Gastroesophageal sphincter (tissue), 4 donors: ENCODE measurements around the gene IPCEF1. TPM values are rescaled to one million over a fixed set of nuclear protein-coding genes. Genes with fewer than 3 reads are reported as not detected.

Experiments
- ATAC-seq: fragments of 150-250 bp; one replicate; pipeline ENCODE4 v1.9.1; 2016; ENCODE audit warnings: mild to moderate bottlenecking, moderate library complexity
- H3K27ac ChIP-seq, 4 donors: fragments of 200-600 bp; sonication (generic) in 3 of 4; 1 replicate in 3 of 4; 2 replicates in 1 of 4; pipeline ENCODE4 v1.5.1; 2016 to 2019
- H3K27me3 ChIP-seq: fragments of 200-600 bp; sonication (generic); one replicate; pipeline ENCODE4 v1.5.1; 2019
- H3K36me3 ChIP-seq, 2 donors: fragments of 200-600 bp; sonication (generic); one replicate each; pipeline ENCODE4 v1.5.1; 2019; ENCODE audit warnings: control low read depth in 1 of 2
- H3K4me1 ChIP-seq, 3 donors: fragments of 200-600 bp; sonication (generic); 1 replicate in 2 of 3; 2 replicates in 1 of 3; pipeline ENCODE4 v1.5.1; 2016 to 2019; ENCODE audit warnings: control low read depth in 2 of 3
- H3K4me3 ChIP-seq, 2 donors: fragments of 200-600 bp; sonication (generic); one replicate each; pipeline ENCODE4 v1.5.1; 2019; ENCODE audit warnings: mild to moderate bottlenecking in 1 of 2, moderate library complexity in 1 of 2
- H3K9me3 ChIP-seq, 3 donors: fragments of 200-600 bp; sonication (generic); one replicate each; pipeline ENCODE4 v1.5.1; 2017 to 2019; ENCODE audit warnings: control low read depth in 2 of 3
- CTCF ChIP-seq, 4 experiments: fragments of 200-600 bp in 2 of 4; fragments of 450-650 bp in 2 of 4; sonication (generic) in 1 of 4; IDR thresholded peaks; one replicate each; pipeline ENCODE4 v1.5.1; 2017 to 2019; ENCODE audit warnings: antibody characterized with exemption in 4 of 4, mild to moderate bottlenecking in 2 of 4, moderate library complexity in 2 of 4
- EP300 ChIP-seq: sonication (generic); formaldehyde crosslinking; IDR thresholded peaks from one replicate; pipeline ENCODE4 v1.6.1; 2017; ENCODE audit warnings: antibody characterized with exemption, mild to moderate bottlenecking
- POLR2A ChIP-seq, 2 donors: fragments of 450-650 bp; IDR thresholded peaks; one replicate each; pipeline ENCODE4 v1.6.1; 2017; ENCODE audit warnings: antibody characterized with exemption in 2 of 2, mild to moderate bottlenecking in 2 of 2, moderate library complexity in 1 of 2
- POLR2AphosphoS5 ChIP-seq: sonication (generic); formaldehyde crosslinking; IDR thresholded peaks from one replicate; pipeline ENCODE4 v1.6.1; 2017; ENCODE audit warnings: antibody characterized with exemption
- WGBS, 2 donors: methylation state at CpG; one replicate each; pipeline ENCODE4 v1.1.5; 2018; ENCODE audit warnings: low coverage in 1 of 2; 5-methylcytosine and 5-hydroxymethylcytosine counted together
- total RNA-seq, 4 donors: library from RNA; depleted of rRNA; stranded (reverse); fragments of >200 nt; gene quantifications; one replicate each; pipeline ENCODE4 v1.1.0, GENCODE V29; 2016

IPCEF1 gene
- total RNA-seq, 4 donors from 2014 or later: 0.27 to 7.3 (median 1.2) TPM

GRCh38 chr6:154134471-154135147, 222.0 kb downstream of the IPCEF1 start:
- no peaks in the 10 kb centered on the region for H3K36me3 ChIP-seq
- H3K9me3 ChIP-seq: no peaks in the 10 kb centered on the region
- H3K27ac ChIP-seq: no peak overlapping the region
- WGBS, 2 donors: 78 to 92% methylated on average over 6 to 7 of the region's 8 CpGs
- H3K4me3 ChIP-seq: no peak overlapping the region
- no peak for TF ChIP-seq POLR2AphosphoS5
- TF ChIP-seq CTCF (IDR thresholded peaks at IDR 0.05): no peak
- TF ChIP-seq EP300: no peak
- TF ChIP-seq POLR2A (IDR thresholded peaks at IDR 0.05): no peak
- H3K27me3 ChIP-seq: no peaks in the 10 kb centered on the region
- no peaks in the 10 kb centered on the region for H3K4me1 ChIP-seq
- no peak for ATAC-seq

GRCh38 chr6:154127657-154128056, 228.9 kb downstream of the IPCEF1 start:
- 43 to 61% methylated on average over 2 of the region's 2 CpGs for WGBS, 2 donors
- Histone ChIP-seq H3K36me3 (no peaks in the 10 kb centered on the region), H3K4me1 (no peaks in the 10 kb centered on the region), H3K9me3 (no peaks in the 10 kb centered on the region), H3K27me3 (no peaks in the 10 kb centered on the region), H3K4me3 (no peak overlapping the region), H3K27ac (no peak overlapping the region)
- no peak for TF ChIP-seq POLR2A (IDR thresholded peaks at IDR 0.05)
- TF ChIP-seq CTCF (IDR thresholded peaks at IDR 0.05): no peak
- TF ChIP-seq POLR2AphosphoS5: no peak
- TF ChIP-seq EP300: no peak
- ATAC-seq: no peak

DNA sequence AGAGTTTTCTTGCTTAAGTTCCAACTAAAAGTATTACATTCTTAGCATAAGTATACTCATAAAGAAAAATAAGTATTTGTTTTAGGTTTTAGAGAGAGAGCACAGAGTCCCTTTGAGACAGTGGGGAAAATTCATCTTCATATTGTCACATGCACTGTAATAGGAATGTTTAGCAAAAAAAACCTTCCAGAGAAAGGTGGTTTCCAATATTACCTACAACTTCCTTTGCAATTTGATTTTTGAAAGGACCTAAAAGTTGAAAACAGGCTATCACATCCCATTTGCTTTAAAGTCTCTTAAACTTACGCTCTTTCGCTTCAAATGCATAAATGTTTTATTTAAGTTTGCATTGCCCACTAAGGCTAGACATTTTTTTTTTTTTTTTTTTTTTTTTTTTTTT, 231.2 kb downstream of the IPCEF1 start:
- ATAC-seq: no peak
- H3K9me3 ChIP-seq: no peaks in the 10 kb centered on the region
- WGBS, 2 donors: 62% methylated on average over 2 of the region's 2 CpGs; no CpG with 5 or more reads in 1 of the 2 donors
- no peak overlapping the region for H3K4me3 ChIP-seq
- no peaks in the 10 kb centered on the region for H3K27me3 ChIP-seq
- H3K4me1 ChIP-seq: no peaks in the 10 kb centered on the region
- no peaks in the 10 kb centered on the region for H3K36me3 ChIP-seq
- H3K27ac ChIP-seq: no peak overlapping the region
- TF ChIP-seq EP300 (no peak), CTCF (IDR thresholded peaks at IDR 0.05) (no peak)

DNA sequence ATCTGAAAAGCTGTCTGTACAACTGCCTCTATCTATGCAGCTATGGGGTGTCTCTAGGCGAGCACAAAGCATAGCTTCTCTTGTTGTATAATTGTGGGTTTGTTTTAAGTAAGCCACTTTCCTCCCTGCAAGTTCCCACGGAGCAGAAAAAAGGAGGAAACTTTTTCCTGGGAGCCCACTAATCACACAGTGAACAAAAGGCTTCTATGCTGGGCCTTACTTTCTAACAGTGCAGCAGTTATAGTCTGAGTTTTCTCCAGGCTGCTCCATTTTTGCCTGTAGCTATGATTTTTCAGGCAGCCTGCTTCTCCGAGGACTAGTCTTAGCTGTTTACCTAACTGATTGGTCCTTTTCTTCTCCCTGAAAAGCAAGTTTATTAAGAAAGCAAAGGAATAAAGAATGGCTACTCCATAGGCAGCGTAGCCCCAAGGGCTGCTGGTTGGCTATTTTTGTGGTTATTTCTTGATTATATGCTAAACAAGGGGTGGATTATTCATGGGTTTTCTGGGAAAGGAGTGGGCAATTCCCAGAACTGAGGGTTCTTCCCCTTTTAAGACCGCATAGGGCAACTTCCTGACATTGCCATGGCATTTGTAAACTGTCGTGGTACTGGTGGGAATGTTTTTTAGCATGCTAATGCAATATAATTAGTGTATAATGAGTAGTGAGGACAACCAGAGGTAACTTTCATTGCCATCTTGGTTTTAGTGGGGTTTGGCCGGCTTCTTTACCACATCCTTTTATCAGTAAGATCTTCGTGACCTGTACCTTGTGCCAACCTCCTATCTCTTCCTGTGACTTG, 233.2 kb downstream of the IPCEF1 start:
- Histone ChIP-seq H3K36me3 (no peaks in the 10 kb centered on the region), H3K27me3 (no peaks in the 10 kb centered on the region), H3K27ac (no peak overlapping the region), H3K9me3 (no peaks in the 10 kb centered on the region), H3K4me1 (no peaks in the 10 kb centered on the region), H3K4me3 (no peak overlapping the region)
- ATAC-seq: no peak
- 64 to 80% methylated on average over 5 to 8 of the region's 8 CpGs for WGBS, 2 donors
- TF ChIP-seq POLR2AphosphoS5 (no peak), EP300 (no peak), POLR2A (IDR thresholded peaks at IDR 0.05) (no peak), CTCF (IDR thresholded peaks at IDR 0.05) (no peak)
